ENCODE data around the gene ZNF32. TPM values are rescaled to one million over a fixed set of nuclear protein-coding genes. Genes with fewer than 3 reads are reported as not detected.

The ZNF32 gene
- total RNA-seq, 1 experiment from 2014 or later, result 14.6 TPM

DNA sequence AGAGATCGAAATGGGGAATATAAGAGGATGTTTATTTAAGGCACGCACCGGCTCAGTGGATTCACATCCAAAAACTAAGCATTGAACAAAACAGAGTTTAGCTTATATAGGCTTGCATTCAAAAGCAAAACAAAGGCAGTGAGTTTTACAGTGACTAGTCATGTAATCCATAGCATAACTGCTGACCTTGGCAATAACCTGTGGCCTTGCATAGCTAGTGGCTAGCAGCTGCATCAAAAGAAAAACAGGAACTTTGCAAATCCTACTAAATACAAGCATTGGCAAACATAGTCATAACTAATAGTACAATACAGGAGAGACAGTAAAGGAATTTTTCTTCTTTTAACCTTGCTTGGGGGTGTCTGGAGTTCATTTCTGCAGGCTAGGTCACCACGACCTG lies 52.1 kb downstream of the ZNF32 start:
- H3K27ac Mint-ChIP-seq, result no peak overlapping the region
- no peaks in the 10 kb centered on the region for H3K4me1 ChIP-seq (ENCODE audit: insufficient read depth, low read length)
- H2BK5ac ChIP-seq (ENCODE audit: insufficient read length, low read length), result no peak overlapping the region
- no peak overlapping the region for H2BK120ac ChIP-seq (ENCODE audit: low read depth, low read length, poor library complexity, severe bottlenecking)
- no peak overlapping the region for H2BK20ac ChIP-seq (ENCODE audit: low read depth, low read length, poor library complexity, severe bottlenecking)
- H3K56ac ChIP-seq (ENCODE audit: insufficient read length, low read depth, low read length), result no peak overlapping the region
- peaks cover 0 to 10% (median 2%) of the 10 kb centered on the region in 3 experiments; a peak in 2 of 7 replicates for H3K36me3 Mint-ChIP-seq (ENCODE audit: insufficient read depth in 1 of 3, low read depth in 3 of 3)
- H3K79me1 ChIP-seq (ENCODE audit: insufficient read depth, low read depth, low read length, poor library complexity, severe bottlenecking), result no peaks in the 10 kb centered on the region
- no peak overlapping the region for H4K8ac ChIP-seq (replicated peaks; ENCODE audit: insufficient read length, low read depth, low read length)
- H3K27ac ChIP-seq (ENCODE audit: insufficient read length, low read depth, low read length), result no peak overlapping the region
- H2AK5ac ChIP-seq (ENCODE audit: insufficient read length, low read length), result no peak overlapping the region
- H2AFZ ChIP-seq (ENCODE audit: low read length), result no peak overlapping the region
- H3K9me3 ChIP-seq (ENCODE audit: control insufficient read depth, low read depth, low read length), result peaks cover 9% of the 10 kb centered on the region
- no peaks in the 10 kb centered on the region for H4K20me1 ChIP-seq (ENCODE audit: control insufficient read depth, insufficient read depth, insufficient read length)
- H3K23me2 ChIP-seq (ENCODE audit: insufficient read length, low read depth, low read length, poor library complexity, severe bottlenecking), result no peaks in the 10 kb centered on the region
- H3K4ac ChIP-seq (ENCODE audit: low read depth, low read length), result no peak overlapping the region
- no peak overlapping the region for H4K91ac ChIP-seq (ENCODE audit: insufficient read length, low read depth, low read length)
- no peak overlapping the region for H2BK15ac ChIP-seq (ENCODE audit: low read depth, low read length)
- no peaks in the 10 kb centered on the region for H3K79me2 ChIP-seq (ENCODE audit: insufficient read depth, low read length)
- no peak overlapping the region for H3K18ac ChIP-seq (ENCODE audit: insufficient read length, low read depth, low read length)
- no peak overlapping the region for H3T11ph ChIP-seq (ENCODE audit: low read length)
- H3K27me3 ChIP-seq (ENCODE audit: insufficient read depth, low read length), result no peaks in the 10 kb centered on the region
- no peak overlapping the region for H3K23ac ChIP-seq (ENCODE audit: insufficient read length, low read depth, low read length)
- TF ChIP-seq, protein P1, sequence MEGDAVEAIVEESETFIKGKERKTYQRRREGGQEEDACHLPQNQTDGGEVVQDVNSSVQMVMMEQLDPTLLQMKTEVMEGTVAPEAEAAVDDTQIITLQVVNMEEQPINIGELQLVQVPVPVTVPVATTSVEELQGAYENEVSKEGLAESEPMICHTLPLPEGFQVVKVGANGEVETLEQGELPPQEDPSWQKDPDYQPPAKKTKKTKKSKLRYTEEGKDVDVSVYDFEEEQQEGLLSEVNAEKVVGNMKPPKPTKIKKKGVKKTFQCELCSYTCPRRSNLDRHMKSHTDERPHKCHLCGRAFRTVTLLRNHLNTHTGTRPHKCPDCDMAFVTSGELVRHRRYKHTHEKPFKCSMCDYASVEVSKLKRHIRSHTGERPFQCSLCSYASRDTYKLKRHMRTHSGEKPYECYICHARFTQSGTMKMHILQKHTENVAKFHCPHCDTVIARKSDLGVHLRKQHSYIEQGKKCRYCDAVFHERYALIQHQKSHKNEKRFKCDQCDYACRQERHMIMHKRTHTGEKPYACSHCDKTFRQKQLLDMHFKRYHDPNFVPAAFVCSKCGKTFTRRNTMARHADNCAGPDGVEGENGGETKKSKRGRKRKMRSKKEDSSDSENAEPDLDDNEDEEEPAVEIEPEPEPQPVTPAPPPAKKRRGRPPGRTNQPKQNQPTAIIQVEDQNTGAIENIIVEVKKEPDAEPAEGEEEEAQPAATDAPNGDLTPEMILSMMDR (conservative IDR thresholded peaks at IDR 0.05), result no peak
- peaks cover 12% of the 10 kb centered on the region for H3K27me3 Mint-ChIP-seq (ENCODE audit: low read depth)
- H4K5ac ChIP-seq (ENCODE audit: insufficient read length, low read depth, low read length), result no peak overlapping the region
- no peaks in the 10 kb centered on the region for H3K4me1 Mint-ChIP-seq
- no peak overlapping the region for H3K4me3 Mint-ChIP-seq
- H3K4me2 ChIP-seq (ENCODE audit: insufficient read depth, insufficient read length, low read length), result no peak overlapping the region
- H3K14ac ChIP-seq (ENCODE audit: insufficient read depth, low read length), result no peak overlapping the region
- no peak for DNase-seq
- H3K9ac ChIP-seq (ENCODE audit: extremely low read depth, insufficient read length, low read length), result no peak overlapping the region
- H3K9me3 Mint-ChIP-seq, result peaks cover 54 to 66% of the 10 kb centered on the region in 2 experiments
- WGBS (ENCODE audit: extremely low coverage, insufficient read length, low lambda C conversion rate), result no CpG with 5 or more reads among the region's 4 CpGs
- H2BK12ac ChIP-seq (ENCODE audit: insufficient read length, low read depth, low read length), result no peak overlapping the region

Data from H9 (cell line).